SU-DHL-6 (cell line): ENCODE results near the gene TBC1D1.

ENCODE experiments used
- H2AFZ ChIP-seq: fragments of 200-600 bp; sonication (generic); 2 replicates; pipeline ENCODE4 v1.6.1; 2014; ENCODE audit warnings: low read depth, mild to moderate bottlenecking, moderate library complexity, mixed read lengths, antibody characterized with exemption, low read length; ENCODE audit not compliant: severe bottlenecking
- H3F3A ChIP-seq: fragments of 200-600 bp; shearing (Covaris generic); 2 replicates; pipeline ENCODE4 v1.6.0; 2016; ENCODE audit warnings: antibody characterized with exemption, mild to moderate bottlenecking; ENCODE audit not compliant: insufficient read depth
- H3K27ac ChIP-seq: fragments of 200-600 bp; sonication (generic); 2 replicates; pipeline ENCODE4 v1.5.1; 2016; ENCODE audit warnings: low read depth, mild to moderate bottlenecking, low read length, moderate library complexity, mixed read lengths
- H3K27me3 ChIP-seq: fragments of 200-600 bp; sonication (generic), shearing (Covaris generic); 2 replicates; pipeline ENCODE4 v1.6.0; 2014; ENCODE audit warnings: mild to moderate bottlenecking, low read length
- H3K36me3 ChIP-seq: fragments of 200-600 bp; sonication (generic); 2 replicates; pipeline ENCODE4 v1.6.1; 2014; ENCODE audit warnings: mild to moderate bottlenecking, low read length, mixed read lengths
- H3K4me2 ChIP-seq: fragments of 300-600, 200-600 bp; shearing (Covaris generic), sonication (generic); 2 replicates; pipeline ENCODE4 v1.6.0; 2014; ENCODE audit warnings: low read length, low read depth, mild to moderate bottlenecking; ENCODE audit not compliant: poor library complexity, severe bottlenecking
- H3K4me3 ChIP-seq: fragments of 200-600 bp; sonication (generic); 2 replicates; pipeline ENCODE4 v1.5.1; 2014; ENCODE audit warnings: antibody characterized with exemption, low read length, mild to moderate bottlenecking, mixed read lengths; ENCODE audit not compliant: insufficient read depth, poor library complexity, severe bottlenecking
- H3K79me2 ChIP-seq: fragments of 200-600 bp; sonication (generic); 2 replicates; pipeline ENCODE4 v1.6.1; 2014; ENCODE audit warnings: mild to moderate bottlenecking, low read length, moderate library complexity; ENCODE audit not compliant: insufficient read depth
- H3K9ac ChIP-seq: fragments of 200-600 bp; sonication (generic); 2 replicates; pipeline ENCODE4 v1.7.0; 2014; ENCODE audit warnings: mild to moderate bottlenecking, low read length
- H3K9me2 ChIP-seq: fragments of 200-600 bp; sonication (generic); replicated peaks from 2 replicates; pipeline ENCODE4 v1.6.1; 2014; ENCODE audit warnings: low read length; ENCODE audit not compliant: insufficient read depth
- H3K9me3 ChIP-seq: fragments of 200-600 bp; sonication (generic); 2 replicates; pipeline ENCODE4 v1.6.1; 2014; ENCODE audit warnings: low read length, mixed read lengths; ENCODE audit not compliant: insufficient read depth
- H4K20me1 ChIP-seq: fragments of 200-600 bp; sonication (generic); 2 replicates; pipeline ENCODE4 v1.6.1; 2014; ENCODE audit warnings: low read depth, mild to moderate bottlenecking, antibody characterized with exemption, low read length, moderate library complexity, mixed read lengths
- EZH2phosphoT487 ChIP-seq: fragments of 200-600 bp; sonication (generic), shearing (Covaris generic); conservative IDR thresholded peaks from 2 replicates; pipeline ENCODE4 v1.6.1; 2018; ENCODE audit warnings: mild to moderate bottlenecking, antibody characterized with exemption, low read length, moderate library complexity, mixed read lengths
- TF ChIP-seq, protein P1 (sequence below): fragments of 200-600 bp; sonication (generic); IDR thresholded peaks from one replicate; pipeline ENCODE4 v1.5.1; 2017; ENCODE audit warnings: antibody characterized with exemption, mild to moderate bottlenecking, low read length, moderate library complexity; ENCODE audit not compliant: insufficient read depth, poor library complexity, severe bottlenecking

TBC1D1 gene

DNA sequence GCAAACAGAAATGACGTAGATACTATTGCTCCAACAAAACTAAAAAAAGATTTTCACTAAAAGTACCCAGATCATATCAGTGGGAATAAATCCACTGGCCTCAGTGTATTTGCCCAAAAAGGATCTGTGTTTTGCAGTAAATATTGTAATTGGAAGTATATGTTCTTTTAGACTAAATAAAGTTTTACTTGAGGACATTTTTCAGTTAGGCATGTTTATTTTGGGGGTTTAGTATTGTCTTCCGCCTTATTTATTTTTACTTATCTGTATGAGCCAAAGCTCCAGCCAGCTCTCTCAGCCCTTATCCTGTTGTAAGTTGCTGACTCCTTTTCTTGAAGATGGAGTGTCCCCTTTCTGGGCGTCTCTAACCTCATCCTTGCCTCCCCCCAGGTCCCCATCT lies 119.1 kb downstream of the TBC1D1 start:
- no peak overlapping the region for H3K9ac ChIP-seq
- no peaks in the 10 kb centered on the region for H3K27me3 ChIP-seq
- peaks cover 17% of the 10 kb centered on the region for H3K79me2 ChIP-seq
- TF ChIP-seq, protein P1, sequence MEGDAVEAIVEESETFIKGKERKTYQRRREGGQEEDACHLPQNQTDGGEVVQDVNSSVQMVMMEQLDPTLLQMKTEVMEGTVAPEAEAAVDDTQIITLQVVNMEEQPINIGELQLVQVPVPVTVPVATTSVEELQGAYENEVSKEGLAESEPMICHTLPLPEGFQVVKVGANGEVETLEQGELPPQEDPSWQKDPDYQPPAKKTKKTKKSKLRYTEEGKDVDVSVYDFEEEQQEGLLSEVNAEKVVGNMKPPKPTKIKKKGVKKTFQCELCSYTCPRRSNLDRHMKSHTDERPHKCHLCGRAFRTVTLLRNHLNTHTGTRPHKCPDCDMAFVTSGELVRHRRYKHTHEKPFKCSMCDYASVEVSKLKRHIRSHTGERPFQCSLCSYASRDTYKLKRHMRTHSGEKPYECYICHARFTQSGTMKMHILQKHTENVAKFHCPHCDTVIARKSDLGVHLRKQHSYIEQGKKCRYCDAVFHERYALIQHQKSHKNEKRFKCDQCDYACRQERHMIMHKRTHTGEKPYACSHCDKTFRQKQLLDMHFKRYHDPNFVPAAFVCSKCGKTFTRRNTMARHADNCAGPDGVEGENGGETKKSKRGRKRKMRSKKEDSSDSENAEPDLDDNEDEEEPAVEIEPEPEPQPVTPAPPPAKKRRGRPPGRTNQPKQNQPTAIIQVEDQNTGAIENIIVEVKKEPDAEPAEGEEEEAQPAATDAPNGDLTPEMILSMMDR: no peak
- no peak for TF ChIP-seq EZH2phosphoT487
- no peak overlapping the region for H2AFZ ChIP-seq
- H3F3A ChIP-seq: no peaks in the 10 kb centered on the region
- no peaks in the 10 kb centered on the region for H3K9me2 ChIP-seq
- H3K4me2 ChIP-seq: no peak overlapping the region
- H3K27ac ChIP-seq: no peak overlapping the region
- peaks cover 6% of the 10 kb centered on the region; the same call in 1 of the 2 replicates for H4K20me1 ChIP-seq
- no peaks in the 10 kb centered on the region for H3K9me3 ChIP-seq
- peaks cover 1% of the 10 kb centered on the region; the same call in 1 of the 2 replicates for H3K36me3 ChIP-seq
- H3K4me3 ChIP-seq: no peak overlapping the region

DNA sequence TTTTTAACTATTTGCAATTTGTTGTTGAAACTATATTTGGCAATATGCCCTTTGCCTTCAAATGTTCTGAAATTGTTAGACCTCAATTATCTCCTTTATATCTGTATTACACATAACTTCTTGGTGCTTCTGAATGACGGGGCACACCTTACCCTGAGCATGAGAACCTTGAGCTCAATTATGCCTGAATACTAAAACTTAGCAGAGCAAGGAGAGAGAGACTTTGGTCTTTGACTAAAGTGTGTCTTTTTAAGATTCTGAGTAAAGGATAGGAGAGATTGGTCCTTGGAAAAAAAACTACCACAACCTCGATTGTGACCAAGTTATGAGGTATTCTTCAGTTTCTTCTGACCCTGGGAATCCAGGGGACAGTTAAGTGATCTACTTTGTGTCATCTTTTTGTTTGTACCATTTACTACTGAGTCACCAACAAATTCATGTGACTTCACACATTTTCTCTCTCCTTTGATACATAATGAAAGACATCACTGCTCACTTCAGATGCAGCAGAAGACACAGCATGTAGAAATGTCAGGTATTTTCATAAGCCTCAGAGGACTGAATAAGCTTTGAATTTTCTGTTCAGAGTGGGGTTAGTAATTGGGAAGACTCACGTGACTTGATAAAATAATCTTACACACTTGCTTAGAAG lies 120.8 kb downstream of the TBC1D1 start:
- H3K27ac ChIP-seq: no peak overlapping the region
- H3K9me2 ChIP-seq: no peaks in the 10 kb centered on the region
- H3K4me3 ChIP-seq: no peak overlapping the region
- no peak overlapping the region for H3K9ac ChIP-seq
- H3K4me2 ChIP-seq: no peak overlapping the region
- H2AFZ ChIP-seq: no peak overlapping the region
- no peak for TF ChIP-seq EZH2phosphoT487
- TF ChIP-seq, protein P1: no peak
- no peaks in the 10 kb centered on the region for H3K9me3 ChIP-seq
- H4K20me1 ChIP-seq: peaks cover 6% of the 10 kb centered on the region; the same call in 1 of the 2 replicates
- H3K27me3 ChIP-seq: no peaks in the 10 kb centered on the region
- H3F3A ChIP-seq: no peaks in the 10 kb centered on the region
- H3K79me2 ChIP-seq: peaks cover 8% of the 10 kb centered on the region
- H3K36me3 ChIP-seq: peaks cover 5% of the 10 kb centered on the region; the same call in 1 of the 2 replicates

DNA sequence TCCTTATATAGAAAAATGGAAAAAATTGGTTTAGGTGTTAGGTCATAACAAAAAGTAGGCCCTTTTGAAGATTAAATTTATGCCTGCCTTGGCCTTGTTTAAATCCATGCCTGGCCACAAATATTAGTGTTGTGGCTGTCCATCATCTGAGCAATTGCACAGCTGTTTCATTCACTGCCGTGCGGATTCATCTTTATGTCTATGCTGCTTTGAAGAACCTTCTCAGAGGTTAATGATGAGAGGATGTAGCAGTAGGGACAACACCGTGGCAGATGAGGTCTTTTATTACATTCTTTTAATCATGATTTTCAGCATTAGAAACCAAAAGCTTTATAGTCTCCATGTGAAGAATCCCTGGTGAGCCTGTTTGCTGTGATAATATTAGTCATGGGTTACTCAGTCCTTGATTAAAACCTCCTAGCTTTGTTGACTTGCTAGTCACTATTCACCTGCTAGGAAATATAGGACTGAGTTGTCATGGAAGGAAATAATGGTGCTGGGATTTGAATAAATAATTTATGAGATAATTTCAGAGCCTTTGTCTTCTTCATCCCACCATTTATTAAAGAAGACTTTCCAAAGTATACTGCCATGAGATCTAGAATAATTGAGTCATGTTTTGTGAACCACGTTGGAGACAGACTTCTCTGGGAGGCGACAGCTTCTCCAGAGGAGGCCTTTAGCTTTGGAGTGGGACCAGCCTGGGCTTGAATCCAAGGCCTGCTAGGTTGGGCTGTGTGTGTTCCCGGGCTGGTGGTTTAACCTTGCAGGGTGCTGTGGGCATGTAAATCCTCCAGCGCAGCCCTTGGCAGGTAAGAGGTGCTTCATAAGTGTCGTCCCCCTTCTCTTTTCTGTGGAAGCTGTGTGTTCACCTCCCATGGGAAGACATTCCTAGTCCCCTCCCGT lies 122.8 kb downstream of the TBC1D1 start:
- Histone ChIP-seq H3K9me3 (no peaks in the 10 kb centered on the region), H3F3A (no peaks in the 10 kb centered on the region), H4K20me1 (peaks cover 6% of the 10 kb centered on the region; the same call in 1 of the 2 replicates), H3K79me2 (peaks cover 8% of the 10 kb centered on the region), H3K9me2 (no peaks in the 10 kb centered on the region), H3K9ac (no peak overlapping the region), H3K4me2 (no peak overlapping the region), H3K4me3 (no peak overlapping the region), H3K36me3 (peaks cover 5% of the 10 kb centered on the region; the same call in 1 of the 2 replicates), H2AFZ (no peak overlapping the region), H3K27me3 (no peaks in the 10 kb centered on the region), H3K27ac (no peak overlapping the region)
- no peak for TF ChIP-seq EZH2phosphoT487
- TF ChIP-seq, protein P1: no peak
